Measurements from ENCODE around the gene ANKRD13D.

Gene ANKRD13D

DNA sequence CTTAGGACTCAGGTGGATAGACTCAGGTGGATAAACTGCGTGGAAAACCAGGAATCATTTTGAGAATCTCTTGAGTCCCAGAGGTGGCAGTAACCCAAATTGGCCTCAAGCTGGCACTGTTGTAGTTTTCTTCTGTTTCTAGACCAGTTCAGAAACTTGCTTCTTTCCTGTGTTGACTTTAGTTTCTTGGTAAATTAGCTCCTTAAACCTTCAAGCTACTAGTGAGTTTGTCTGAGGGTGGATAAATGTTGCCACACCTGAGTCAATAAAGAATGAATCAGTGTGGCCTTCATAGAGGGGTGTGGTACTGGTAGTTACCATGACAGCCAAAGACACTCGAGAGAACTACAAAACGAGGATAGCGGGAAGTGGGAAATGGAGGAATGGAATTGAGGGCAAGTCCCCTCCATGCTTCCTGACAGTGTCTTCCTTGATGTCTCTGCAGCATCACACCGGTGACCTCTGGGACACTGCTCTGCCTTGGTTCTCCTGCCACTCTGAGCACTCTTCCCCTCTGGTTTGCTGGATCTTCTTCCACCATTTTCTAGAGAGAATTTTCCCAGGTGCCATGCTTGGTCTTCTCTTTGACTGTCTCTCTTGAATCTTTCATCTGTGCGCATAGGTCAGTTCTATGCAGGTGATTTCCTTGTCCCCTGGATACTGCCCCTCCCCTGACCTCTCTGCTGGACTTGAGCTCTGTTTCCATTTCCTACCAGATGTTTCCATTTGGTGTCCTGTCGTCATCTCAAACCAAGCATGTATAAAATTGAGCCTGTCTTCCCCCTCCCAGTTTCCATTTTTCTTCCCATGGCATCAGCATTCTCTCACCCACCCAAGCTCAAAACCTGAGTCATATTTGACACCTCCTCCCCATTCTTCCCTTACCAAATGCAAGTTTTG, 57.1 kb downstream of the ANKRD13D start:
- H3K9me2 ChIP-seq (ENCODE audit: low read depth, low read length): no peaks in the 10 kb centered on the region
- no peak overlapping the region for H2AFZ ChIP-seq (ENCODE audit: low read length)
- TF ChIP-seq EZH2 (IDR thresholded peaks at IDR 0.05; ENCODE audit: borderline replicate concordance, low read length): no peak
- TF ChIP-seq, protein P1, sequence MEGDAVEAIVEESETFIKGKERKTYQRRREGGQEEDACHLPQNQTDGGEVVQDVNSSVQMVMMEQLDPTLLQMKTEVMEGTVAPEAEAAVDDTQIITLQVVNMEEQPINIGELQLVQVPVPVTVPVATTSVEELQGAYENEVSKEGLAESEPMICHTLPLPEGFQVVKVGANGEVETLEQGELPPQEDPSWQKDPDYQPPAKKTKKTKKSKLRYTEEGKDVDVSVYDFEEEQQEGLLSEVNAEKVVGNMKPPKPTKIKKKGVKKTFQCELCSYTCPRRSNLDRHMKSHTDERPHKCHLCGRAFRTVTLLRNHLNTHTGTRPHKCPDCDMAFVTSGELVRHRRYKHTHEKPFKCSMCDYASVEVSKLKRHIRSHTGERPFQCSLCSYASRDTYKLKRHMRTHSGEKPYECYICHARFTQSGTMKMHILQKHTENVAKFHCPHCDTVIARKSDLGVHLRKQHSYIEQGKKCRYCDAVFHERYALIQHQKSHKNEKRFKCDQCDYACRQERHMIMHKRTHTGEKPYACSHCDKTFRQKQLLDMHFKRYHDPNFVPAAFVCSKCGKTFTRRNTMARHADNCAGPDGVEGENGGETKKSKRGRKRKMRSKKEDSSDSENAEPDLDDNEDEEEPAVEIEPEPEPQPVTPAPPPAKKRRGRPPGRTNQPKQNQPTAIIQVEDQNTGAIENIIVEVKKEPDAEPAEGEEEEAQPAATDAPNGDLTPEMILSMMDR (IDR thresholded peaks at IDR 0.05; ENCODE audit: low read length): peak; percentile 96
- H3K9me3 ChIP-seq (ENCODE audit: low read length): no peaks in the 10 kb centered on the region
- peaks cover 3% of the 10 kb centered on the region for H3K36me3 ChIP-seq (ENCODE audit: insufficient read depth, low read length)
- no peaks in the 10 kb centered on the region for H3F3A ChIP-seq (ENCODE audit: insufficient read depth, low read length)
- peaks cover 38% of the 10 kb centered on the region for H3K4me1 ChIP-seq (ENCODE audit: insufficient read depth, low read length, severe bottlenecking)
- H3K27ac ChIP-seq (ENCODE audit: low read depth, low read length, poor library complexity, severe bottlenecking): no peak overlapping the region
- H3K27me3 ChIP-seq (ENCODE audit: insufficient read depth, low read length): no peaks in the 10 kb centered on the region
- no peak overlapping the region for H3K9ac ChIP-seq (ENCODE audit: low read length)
- no peak overlapping the region for H3K4me3 ChIP-seq (ENCODE audit: low read depth, low read length, poor library complexity, severe bottlenecking)
- H4K20me1 ChIP-seq (ENCODE audit: insufficient read depth, low read length): no peaks in the 10 kb centered on the region
- no peak overlapping the region for H3K4me2 ChIP-seq (ENCODE audit: low read length)
- no peaks in the 10 kb centered on the region for H3K79me2 ChIP-seq (ENCODE audit: insufficient read depth, low read length)

DNA sequence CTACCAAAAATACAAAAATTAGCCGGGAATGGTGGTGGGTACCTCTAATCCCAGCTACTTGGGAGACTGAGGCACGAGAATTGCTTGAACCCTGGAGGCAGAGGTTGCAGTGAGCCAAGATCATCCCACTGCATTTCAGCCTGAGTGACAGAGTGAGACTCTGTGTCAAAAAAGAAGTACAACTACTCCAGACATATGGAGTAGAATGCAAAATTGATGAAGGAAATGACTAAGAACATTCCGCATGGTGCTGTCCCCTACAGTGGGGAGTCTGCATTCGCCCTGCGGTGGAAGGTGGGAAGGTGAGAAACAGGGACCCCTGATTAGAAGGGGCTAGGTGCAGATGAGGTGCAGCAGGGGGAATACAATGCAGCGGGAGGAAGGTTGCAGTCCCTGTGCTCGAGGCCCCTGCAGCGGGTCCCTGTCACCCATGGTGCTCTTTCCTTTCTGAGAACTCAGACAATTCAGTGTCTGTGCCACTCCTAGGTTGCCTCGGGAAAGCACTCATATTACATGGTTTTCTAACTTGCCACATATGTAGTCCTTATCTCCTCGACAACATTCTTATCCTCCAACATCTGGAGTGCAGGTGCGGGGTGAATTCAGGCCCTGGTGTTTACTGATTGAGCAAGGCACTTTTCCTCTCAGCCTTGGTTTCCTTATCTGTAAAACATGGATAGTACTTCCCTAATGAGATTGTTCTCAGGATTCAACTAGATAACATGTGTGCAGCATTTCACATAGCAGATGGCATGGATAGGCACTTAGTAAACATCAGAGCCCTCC, 59.1 kb downstream of the ANKRD13D start:
- TF ChIP-seq, protein P1 (IDR thresholded peaks at IDR 0.05; ENCODE audit: low read length): no peak
- no peak for TF ChIP-seq EZH2 (IDR thresholded peaks at IDR 0.05; ENCODE audit: borderline replicate concordance, low read length)
- Histone ChIP-seq H4K20me1 (ENCODE audit: insufficient read depth, low read length) (no peaks in the 10 kb centered on the region), H3K4me2 (ENCODE audit: low read length) (no peak overlapping the region), H3F3A (ENCODE audit: insufficient read depth, low read length) (no peaks in the 10 kb centered on the region), H3K9me2 (ENCODE audit: low read depth, low read length) (no peaks in the 10 kb centered on the region), H3K9me3 (ENCODE audit: low read length) (no peaks in the 10 kb centered on the region), H2AFZ (ENCODE audit: low read length) (no peak overlapping the region), H3K27me3 (ENCODE audit: insufficient read depth, low read length) (no peaks in the 10 kb centered on the region), H3K4me1 (ENCODE audit: insufficient read depth, low read length, severe bottlenecking) (peaks cover 50% of the 10 kb centered on the region), H3K36me3 (ENCODE audit: insufficient read depth, low read length) (peaks cover 8% of the 10 kb centered on the region), H3K79me2 (ENCODE audit: insufficient read depth, low read length) (no peaks in the 10 kb centered on the region), H3K4me3 (ENCODE audit: low read depth, low read length, poor library complexity, severe bottlenecking) (no peak overlapping the region), H3K27ac (ENCODE audit: low read depth, low read length, poor library complexity, severe bottlenecking) (no peak overlapping the region), H3K9ac (ENCODE audit: low read length) (no peak overlapping the region)

DNA sequence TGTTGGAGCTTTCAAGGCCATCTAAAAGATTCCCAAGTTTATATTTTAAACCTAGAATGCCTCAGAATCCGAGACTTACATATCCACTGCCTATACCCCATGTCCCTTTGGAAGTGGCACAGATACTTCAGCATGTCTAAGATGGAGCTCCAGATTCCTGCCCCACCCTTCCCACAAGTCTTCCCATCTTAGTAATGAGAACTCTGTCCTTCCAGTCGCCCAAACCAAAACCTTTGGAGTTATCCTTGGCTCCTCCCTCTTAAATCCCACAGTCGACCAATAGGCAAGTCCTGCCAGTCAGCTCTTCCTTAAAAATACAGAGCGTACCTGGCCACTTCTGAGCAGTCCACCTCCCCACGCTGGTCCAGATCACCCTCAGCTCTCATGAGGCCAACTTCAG, 59.9 kb downstream of the ANKRD13D start:
- Histone ChIP-seq H3K9ac (ENCODE audit: low read length) (no peak overlapping the region), H3K4me2 (ENCODE audit: low read length) (no peak overlapping the region), H3K36me3 (ENCODE audit: insufficient read depth, low read length) (peaks cover 8% of the 10 kb centered on the region), H3K9me2 (ENCODE audit: low read depth, low read length) (no peaks in the 10 kb centered on the region), H3K27ac (ENCODE audit: low read depth, low read length, poor library complexity, severe bottlenecking) (no peak overlapping the region), H4K20me1 (ENCODE audit: insufficient read depth, low read length) (no peaks in the 10 kb centered on the region), H3F3A (ENCODE audit: insufficient read depth, low read length) (no peaks in the 10 kb centered on the region), H3K9me3 (ENCODE audit: low read length) (no peaks in the 10 kb centered on the region), H3K4me3 (ENCODE audit: low read depth, low read length, poor library complexity, severe bottlenecking) (no peak overlapping the region), H2AFZ (ENCODE audit: low read length) (no peak overlapping the region), H3K27me3 (ENCODE audit: insufficient read depth, low read length) (no peaks in the 10 kb centered on the region), H3K4me1 (ENCODE audit: insufficient read depth, low read length, severe bottlenecking) (peaks cover 52% of the 10 kb centered on the region), H3K79me2 (ENCODE audit: insufficient read depth, low read length) (no peaks in the 10 kb centered on the region)
- TF ChIP-seq, protein P1 (IDR thresholded peaks at IDR 0.05; ENCODE audit: low read length): no peak
- TF ChIP-seq EZH2 (IDR thresholded peaks at IDR 0.05; ENCODE audit: borderline replicate concordance, low read length): no peak
